HG03520 (cell line): ENCODE data around the gene OR2S2.

Experiments
- ATAC-seq: cut with Tn5 transposase; IDR thresholded peaks from one replicate; pipeline ENCODE4 v1.9.1; 2021; ENCODE audit warnings: mild to moderate bottlenecking, moderate library complexity; ENCODE audit not compliant: unreplicated experiment

The OR2S2 gene

GRCh38 chr9:35909687-35910612, 48.0 kb downstream of the OR2S2 start:
- no peak for ATAC-seq

GRCh38 chr9:35909274-35909673, 48.7 kb downstream of the OR2S2 start, which contains the start of gene SPAAR:
Gene SPAAR, plus strand, starts transcription at chr9:35909490. Its CDS starts 974 bp downstream, at chr9:35910464.
- no peak for ATAC-seq

GRCh38 chr9:35908504-35909125, 49.3 kb downstream of the OR2S2 start:
- no peak for ATAC-seq

- no peak for ATAC-seq
Observed at GRCh38 chr9:35907711-35908503, 50.0 kb downstream of the OR2S2 start.
